Measurements from ENCODE around the gene TPPP.

TPPP gene

GRCh38 chr5:622359-622758 lies 70.8 kb downstream of the TPPP start:
- H3K4me1 ChIP-seq (ENCODE audit: insufficient read depth, insufficient read length), result no peaks in the 10 kb centered on the region
- TF ChIP-seq ZNF274 (IDR thresholded peaks at IDR 0.05; ENCODE audit: low read depth, low read length) (no peak), YY1 (IDR thresholded peaks at IDR 0.05; ENCODE audit: insufficient read depth, insufficient read length) (no peak), SUZ12 (IDR thresholded peaks at IDR 0.05; ENCODE audit: extremely low read depth, insufficient read depth, insufficient read length) (no peak)
- no peak overlapping the region for H3K9ac ChIP-seq (ENCODE audit: insufficient read length, low read depth)
- no peaks in the 10 kb centered on the region for H3K9me3 ChIP-seq (ENCODE audit: insufficient read depth, low read length)
- no peaks in the 10 kb centered on the region for H3K27me3 ChIP-seq (ENCODE audit: insufficient read depth, insufficient read length)
- DNase-seq (ENCODE audit: low read depth, low spot score), result no peak
- no peak overlapping the region for H3K4me3 ChIP-seq (ENCODE audit: insufficient read length, low read depth)
- peaks cover 91% of the 10 kb centered on the region for H3K36me3 ChIP-seq (ENCODE audit: insufficient read depth, insufficient read length, low read length)

GRCh38 chr5:621341-621761 lies 71.8 kb downstream of the TPPP start:
- no peak overlapping the region for H3K4me3 ChIP-seq (ENCODE audit: insufficient read length, low read depth)
- peaks cover 91% of the 10 kb centered on the region for H3K36me3 ChIP-seq (ENCODE audit: insufficient read depth, insufficient read length, low read length)
- no peak overlapping the region for H3K9ac ChIP-seq (ENCODE audit: insufficient read length, low read depth)
- no peak for DNase-seq (ENCODE audit: low read depth, low spot score)
- no peaks in the 10 kb centered on the region for H3K9me3 ChIP-seq (ENCODE audit: insufficient read depth, low read length)
- no peaks in the 10 kb centered on the region for H3K27me3 ChIP-seq (ENCODE audit: insufficient read depth, insufficient read length)
- H3K4me1 ChIP-seq (ENCODE audit: insufficient read depth, insufficient read length), result no peaks in the 10 kb centered on the region
- TF ChIP-seq YY1 (IDR thresholded peaks at IDR 0.05; ENCODE audit: insufficient read depth, insufficient read length), result no peak
- TF ChIP-seq ZNF274 (IDR thresholded peaks at IDR 0.05; ENCODE audit: low read depth, low read length), result no peak
- no peak for TF ChIP-seq SUZ12 (IDR thresholded peaks at IDR 0.05; ENCODE audit: extremely low read depth, insufficient read depth, insufficient read length)

GRCh38 chr5:620586-621180 lies 72.5 kb downstream of the TPPP start:
- Histone ChIP-seq H3K9ac (ENCODE audit: insufficient read length, low read depth) (no peak overlapping the region), H3K4me3 (ENCODE audit: insufficient read length, low read depth) (no peak overlapping the region), H3K4me1 (ENCODE audit: insufficient read depth, insufficient read length) (no peaks in the 10 kb centered on the region), H3K27me3 (ENCODE audit: insufficient read depth, insufficient read length) (no peaks in the 10 kb centered on the region), H3K36me3 (ENCODE audit: insufficient read depth, insufficient read length, low read length) (peaks cover 88% of the 10 kb centered on the region), H3K9me3 (ENCODE audit: insufficient read depth, low read length) (no peaks in the 10 kb centered on the region)
- TF ChIP-seq ZNF274 (IDR thresholded peaks at IDR 0.05; ENCODE audit: low read depth, low read length), result no peak
- TF ChIP-seq YY1 (IDR thresholded peaks at IDR 0.05; ENCODE audit: insufficient read depth, insufficient read length), result no peak
- no peak for TF ChIP-seq SUZ12 (IDR thresholded peaks at IDR 0.05; ENCODE audit: extremely low read depth, insufficient read depth, insufficient read length)
- no peak for DNase-seq (ENCODE audit: low read depth, low spot score)

- Histone ChIP-seq H3K9ac (ENCODE audit: insufficient read length, low read depth) (no peak overlapping the region), H3K9me3 (ENCODE audit: insufficient read depth, low read length) (no peaks in the 10 kb centered on the region), H3K4me3 (ENCODE audit: insufficient read length, low read depth) (no peak overlapping the region), H3K4me1 (ENCODE audit: insufficient read depth, insufficient read length) (no peaks in the 10 kb centered on the region), H3K36me3 (ENCODE audit: insufficient read depth, insufficient read length, low read length) (peaks cover 82% of the 10 kb centered on the region), H3K27me3 (ENCODE audit: insufficient read depth, insufficient read length) (no peaks in the 10 kb centered on the region)
- no peak for DNase-seq (ENCODE audit: low read depth, low spot score)
- TF ChIP-seq ZNF274 (IDR thresholded peaks at IDR 0.05; ENCODE audit: low read depth, low read length), result no peak
- TF ChIP-seq SUZ12 (IDR thresholded peaks at IDR 0.05; ENCODE audit: extremely low read depth, insufficient read depth, insufficient read length), result no peak
- TF ChIP-seq YY1 (IDR thresholded peaks at IDR 0.05; ENCODE audit: insufficient read depth, insufficient read length), result no peak
Observed at GRCh38 chr5:620152-620551, 73.0 kb downstream of the TPPP start.

GRCh38 chr5:619444-619843 lies 73.7 kb downstream of the TPPP start:
- TF ChIP-seq SUZ12 (IDR thresholded peaks at IDR 0.05; ENCODE audit: extremely low read depth, insufficient read depth, insufficient read length) (no peak), ZNF274 (IDR thresholded peaks at IDR 0.05; ENCODE audit: low read depth, low read length) (no peak), YY1 (IDR thresholded peaks at IDR 0.05; ENCODE audit: insufficient read depth, insufficient read length) (no peak)
- DNase-seq (ENCODE audit: low read depth, low spot score), result no peak
- Histone ChIP-seq H3K36me3 (ENCODE audit: insufficient read depth, insufficient read length, low read length) (peaks cover 75% of the 10 kb centered on the region), H3K9ac (ENCODE audit: insufficient read length, low read depth) (no peak overlapping the region), H3K9me3 (ENCODE audit: insufficient read depth, low read length) (no peaks in the 10 kb centered on the region), H3K4me3 (ENCODE audit: insufficient read length, low read depth) (no peak overlapping the region), H3K27me3 (ENCODE audit: insufficient read depth, insufficient read length) (no peaks in the 10 kb centered on the region), H3K4me1 (ENCODE audit: insufficient read depth, insufficient read length) (no peaks in the 10 kb centered on the region)

GRCh38 chr5:618450-618849 lies 74.7 kb downstream of the TPPP start:
- no peak for DNase-seq (ENCODE audit: low read depth, low spot score)
- H3K9me3 ChIP-seq (ENCODE audit: insufficient read depth, low read length), result no peaks in the 10 kb centered on the region
- H3K4me3 ChIP-seq (ENCODE audit: insufficient read length, low read depth), result no peak overlapping the region
- H3K27me3 ChIP-seq (ENCODE audit: insufficient read depth, insufficient read length), result no peaks in the 10 kb centered on the region
- H3K9ac ChIP-seq (ENCODE audit: insufficient read length, low read depth), result no peak overlapping the region
- TF ChIP-seq ZNF274 (IDR thresholded peaks at IDR 0.05; ENCODE audit: low read depth, low read length) (no peak), SUZ12 (IDR thresholded peaks at IDR 0.05; ENCODE audit: extremely low read depth, insufficient read depth, insufficient read length) (no peak)
- H3K4me1 ChIP-seq (ENCODE audit: insufficient read depth, insufficient read length), result no peaks in the 10 kb centered on the region
- peaks cover 70% of the 10 kb centered on the region for H3K36me3 ChIP-seq (ENCODE audit: insufficient read depth, insufficient read length, low read length)

- peaks cover 65% of the 10 kb centered on the region for H3K36me3 ChIP-seq (ENCODE audit: insufficient read depth, insufficient read length, low read length)
- H3K27me3 ChIP-seq (ENCODE audit: insufficient read depth, insufficient read length), result no peaks in the 10 kb centered on the region
- no peaks in the 10 kb centered on the region for H3K4me1 ChIP-seq (ENCODE audit: insufficient read depth, insufficient read length)
- H3K9ac ChIP-seq (ENCODE audit: insufficient read length, low read depth), result no peak overlapping the region
- no peak overlapping the region for H3K4me3 ChIP-seq (ENCODE audit: insufficient read length, low read depth)
- TF ChIP-seq YY1 (IDR thresholded peaks at IDR 0.05; ENCODE audit: insufficient read depth, insufficient read length) (no peak), SUZ12 (IDR thresholded peaks at IDR 0.05; ENCODE audit: extremely low read depth, insufficient read depth, insufficient read length) (no peak), ZNF274 (IDR thresholded peaks at IDR 0.05; ENCODE audit: low read depth, low read length) (no peak)
- DNase-seq (ENCODE audit: low read depth, low spot score), result no peak
- peaks cover 3% of the 10 kb centered on the region for H3K9me3 ChIP-seq (ENCODE audit: insufficient read depth, low read length)
Observed at GRCh38 chr5:617896-618295, 75.3 kb downstream of the TPPP start.
